C4-2B (cell line): ENCODE data around the gene ZDHHC14.

Experiments
- H3K27ac ChIP-seq: fragments of 450-650 bp; 2 replicates; pipeline ENCODE4 v1.5.1; 2017
- CTCF ChIP-seq: fragments of 450-650 bp; conservative IDR thresholded peaks from 2 replicates; pipeline ENCODE4 v1.5.1; 2017; ENCODE audit warnings: mild to moderate bottlenecking
- ZFX ChIP-seq: fragments of 450-650 bp; IDR thresholded peaks from 2 replicates; pipeline ENCODE4 v1.6.1; 2017

The ZDHHC14 gene

GRCh38 chr6:157541618-157542413 lies 160.8 kb downstream of the ZDHHC14 start:
- no peak overlapping the region for H3K27ac ChIP-seq
- no peak for TF ChIP-seq CTCF
- no peak for TF ChIP-seq ZFX

DNA sequence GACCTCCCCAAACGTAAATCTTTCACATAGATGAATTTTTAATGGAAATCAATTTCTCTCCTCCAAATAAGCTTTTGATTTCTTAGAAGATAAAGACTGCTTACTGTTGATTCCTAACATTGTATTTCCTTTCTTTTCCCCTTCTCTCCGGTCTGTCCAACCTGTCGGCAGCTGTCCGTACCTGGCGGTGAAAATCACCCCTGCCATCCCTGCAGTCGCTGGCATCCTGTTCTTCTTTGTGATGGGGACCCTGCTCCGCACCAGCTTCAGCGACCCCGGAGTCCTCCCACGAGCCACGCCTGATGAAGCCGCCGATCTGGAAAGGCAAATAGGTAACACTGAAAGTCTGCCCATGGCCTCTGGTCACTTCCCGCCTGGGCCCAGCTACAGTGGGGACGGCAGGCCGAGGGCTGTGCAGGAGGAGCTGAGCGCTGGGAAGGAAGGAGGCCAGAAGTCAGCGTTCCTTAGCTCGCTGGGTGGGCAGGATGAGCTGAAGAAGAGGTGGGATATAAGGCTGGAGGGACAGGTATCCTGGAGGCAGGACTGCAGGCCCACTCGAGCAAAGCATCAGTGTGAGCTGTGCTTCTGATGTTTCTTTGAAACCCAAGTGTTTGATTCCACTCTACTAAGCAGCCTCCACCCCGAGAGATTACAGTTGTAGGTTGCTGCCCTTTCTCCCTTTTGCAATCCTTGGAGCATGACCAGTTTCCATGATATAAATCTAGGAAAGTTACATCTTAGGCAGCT lies 161.6 kb downstream of the ZDHHC14 start:
- TF ChIP-seq CTCF: no peak
- no peak for TF ChIP-seq ZFX
- no peak overlapping the region for H3K27ac ChIP-seq

GRCh38 chr6:157546321-157546720 lies 165.3 kb downstream of the ZDHHC14 start:
- no peak overlapping the region for H3K27ac ChIP-seq
- TF ChIP-seq CTCF (no peak), ZFX (no peak)

DNA sequence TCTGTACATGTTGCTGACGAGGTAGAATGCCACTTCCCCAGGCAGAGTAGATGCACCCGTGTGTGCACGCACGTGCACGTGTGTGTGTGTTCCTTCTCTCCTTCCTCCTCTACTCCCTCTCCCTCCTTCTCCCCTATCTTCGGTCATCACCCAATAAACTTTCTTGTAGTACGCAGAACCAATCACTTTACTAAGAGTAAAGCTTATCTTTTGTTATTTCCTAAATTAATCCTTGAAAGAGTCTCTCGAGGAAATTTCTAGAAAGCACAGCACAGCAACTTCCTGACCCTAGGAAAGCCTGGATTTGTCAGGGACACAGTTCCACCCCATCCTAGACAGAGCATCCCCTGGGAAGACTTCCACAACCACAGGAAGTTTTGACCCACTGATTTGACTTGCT lies 166.1 kb downstream of the ZDHHC14 start:
- TF ChIP-seq CTCF (no peak), ZFX (no peak)
- no peak overlapping the region for H3K27ac ChIP-seq

GRCh38 chr6:157548635-157549467 lies 167.9 kb downstream of the ZDHHC14 start:
- TF ChIP-seq CTCF (no peak), ZFX (no peak)
- H3K27ac ChIP-seq: no peak overlapping the region

GRCh38 chr6:157549468-157549745 lies 168.4 kb downstream of the ZDHHC14 start:
- H3K27ac ChIP-seq: no peak overlapping the region
- no peak for TF ChIP-seq ZFX
- TF ChIP-seq CTCF: no peak
